Karpas-422 (cell line): ENCODE results near the gene TTC31. TPM values are rescaled to one million over a fixed set of nuclear protein-coding genes. Genes with fewer than 3 reads are reported as not detected.

Experiments used
- DNase-seq: peaks from one replicate; pipeline ENCODE4 v3.0.0-alpha.2; 2015
- H2AFZ ChIP-seq: fragments of 200-600 bp; sonication (generic); 2 replicates; pipeline ENCODE4 v1.6.1; 2014; ENCODE audit warnings: antibody characterized with exemption, low read length, mixed read lengths
- H3K27ac ChIP-seq: fragments of 200-600 bp; sonication (generic); 2 replicates; pipeline ENCODE4 v1.5.1; 2014; ENCODE audit warnings: mild to moderate bottlenecking, low read length, moderate library complexity
- H3K27me3 ChIP-seq: fragments of 200-600 bp; sonication (generic); 2 replicates; pipeline ENCODE4 v1.6.1; 2014; ENCODE audit warnings: low read length, mixed read lengths
- H3K36me3 ChIP-seq: fragments of 200-600 bp; sonication (generic); 2 replicates; pipeline ENCODE4 v1.6.1; 2014; ENCODE audit warnings: low read length, mixed read lengths; ENCODE audit not compliant: insufficient read depth
- H3K4me1 ChIP-seq: fragments of 200-600 bp; sonication (generic); 2 replicates; pipeline ENCODE4 v1.6.1; 2014; ENCODE audit warnings: mild to moderate bottlenecking, low read length, mixed read lengths
- H3K4me2 ChIP-seq: fragments of 200-600 bp; sonication (generic); 2 replicates; pipeline ENCODE4 v1.6.1; 2014; ENCODE audit warnings: low read length, low read depth, mild to moderate bottlenecking; ENCODE audit not compliant: poor library complexity, severe bottlenecking
- H3K4me3 ChIP-seq: fragments of 200-600 bp; sonication (generic); 2 replicates; pipeline ENCODE4 v1.5.1; 2014; ENCODE audit warnings: mild to moderate bottlenecking, antibody characterized with exemption, low read length, mixed read lengths
- H3K79me2 ChIP-seq: fragments of 200-600 bp; sonication (generic); 2 replicates; pipeline ENCODE4 v1.6.1; 2014; ENCODE audit warnings: mild to moderate bottlenecking, low read length, mixed read lengths
- H3K9ac ChIP-seq: fragments of 200-600 bp; sonication (generic); 2 replicates; pipeline ENCODE4 v1.6.0; 2014; ENCODE audit warnings: low read length
- H3K9me2 ChIP-seq: fragments of 200-600 bp; sonication (generic), shearing (Covaris generic); replicated peaks from 2 replicates; pipeline ENCODE4 v1.6.0; 2014; ENCODE audit warnings: mild to moderate bottlenecking, low read length, moderate library complexity; ENCODE audit not compliant: insufficient read depth
- H3K9me3 ChIP-seq: fragments of 300-700, 200-600 bp; sonication (generic); 2 replicates; pipeline ENCODE4 v1.6.1; 2014; ENCODE audit warnings: low read length, mixed read lengths
- H4K20me1 ChIP-seq: fragments of 200-600 bp; sonication (generic); 2 replicates; pipeline ENCODE4 v1.6.1; 2014; ENCODE audit warnings: mild to moderate bottlenecking, antibody characterized with exemption, low read length, low read depth; ENCODE audit not compliant: insufficient read depth
- total RNA-seq: library from RNA; depleted of rRNA; stranded (reverse); fragments of >200 nt; shearing (Covaris generic); gene quantifications from 2 replicates; pipeline ENCODE4 v1.2.3, GENCODE V29; 2014; ENCODE audit warnings: low replicate concordance

TTC31 gene
- total RNA-seq, 1 experiment from 2014 or later: 54.9 TPM

DNA sequence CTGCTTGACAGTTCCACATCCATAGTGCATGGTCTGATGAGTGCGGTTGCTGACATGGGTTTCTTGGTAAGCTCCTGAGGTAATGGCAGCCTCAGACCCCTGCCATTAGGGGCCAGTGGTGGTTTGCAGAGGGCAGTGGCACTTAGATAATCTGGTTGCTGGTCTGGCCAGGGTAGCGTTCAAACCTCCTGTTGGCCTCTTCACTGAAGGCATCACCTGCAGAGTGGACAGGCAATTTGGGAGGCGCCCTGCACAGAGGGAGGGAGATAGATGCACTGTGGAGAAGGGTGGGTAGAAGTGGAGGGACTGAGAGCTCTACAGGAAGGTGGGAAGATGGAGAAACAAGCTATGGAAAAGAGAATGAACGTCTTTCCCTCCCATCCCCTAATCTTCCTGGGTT, 50.6 kb downstream of the TTC31 start:
- Histone ChIP-seq H2AFZ (no peak overlapping the region), H4K20me1 (peaks cover 3% of the 10 kb centered on the region; the same call in 1 of the 2 replicates), H3K9me3 (no peaks in the 10 kb centered on the region), H3K27me3 (no peaks in the 10 kb centered on the region), H3K4me1 (peaks cover 16% of the 10 kb centered on the region), H3K36me3 (no peaks in the 10 kb centered on the region), H3K9ac (no peak overlapping the region), H3K79me2 (peaks cover 21% of the 10 kb centered on the region), H3K27ac (no peak overlapping the region), H3K4me2 (no peak overlapping the region), H3K4me3 (no peak overlapping the region), H3K9me2 (no peaks in the 10 kb centered on the region)
- DNase-seq: no peak

DNA sequence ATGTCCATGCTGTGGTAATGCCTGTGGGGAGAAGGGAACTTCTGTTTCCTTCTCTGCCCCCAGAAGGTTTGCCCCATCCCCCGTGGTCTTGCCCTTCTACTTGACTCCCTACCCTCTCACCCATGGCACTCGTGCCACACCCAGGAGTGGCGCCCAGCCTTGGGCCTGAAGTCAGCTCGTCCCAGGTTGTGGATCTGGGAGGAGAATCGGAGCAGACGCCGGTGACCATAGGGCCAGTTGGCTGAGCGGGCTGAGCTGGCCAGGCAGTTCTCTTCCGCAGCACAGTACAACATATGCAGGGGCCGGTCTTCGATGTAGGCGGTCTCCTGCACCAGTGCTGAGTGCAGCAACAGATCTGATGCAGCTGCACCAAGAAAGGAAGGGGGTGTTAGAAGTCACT, 51.5 kb downstream of the TTC31 start:
- H4K20me1 ChIP-seq: no peaks in the 10 kb centered on the region
- H3K36me3 ChIP-seq: no peaks in the 10 kb centered on the region
- H3K27me3 ChIP-seq: no peaks in the 10 kb centered on the region
- no peak overlapping the region for H3K27ac ChIP-seq
- H3K79me2 ChIP-seq: peaks cover 12% of the 10 kb centered on the region
- H3K4me2 ChIP-seq: no peak overlapping the region
- no peak overlapping the region for H2AFZ ChIP-seq
- H3K4me3 ChIP-seq: no peak overlapping the region
- peaks cover 14% of the 10 kb centered on the region for H3K4me1 ChIP-seq
- no peaks in the 10 kb centered on the region for H3K9me2 ChIP-seq
- DNase-seq: no peak
- no peaks in the 10 kb centered on the region for H3K9me3 ChIP-seq
- no peak overlapping the region for H3K9ac ChIP-seq

DNA sequence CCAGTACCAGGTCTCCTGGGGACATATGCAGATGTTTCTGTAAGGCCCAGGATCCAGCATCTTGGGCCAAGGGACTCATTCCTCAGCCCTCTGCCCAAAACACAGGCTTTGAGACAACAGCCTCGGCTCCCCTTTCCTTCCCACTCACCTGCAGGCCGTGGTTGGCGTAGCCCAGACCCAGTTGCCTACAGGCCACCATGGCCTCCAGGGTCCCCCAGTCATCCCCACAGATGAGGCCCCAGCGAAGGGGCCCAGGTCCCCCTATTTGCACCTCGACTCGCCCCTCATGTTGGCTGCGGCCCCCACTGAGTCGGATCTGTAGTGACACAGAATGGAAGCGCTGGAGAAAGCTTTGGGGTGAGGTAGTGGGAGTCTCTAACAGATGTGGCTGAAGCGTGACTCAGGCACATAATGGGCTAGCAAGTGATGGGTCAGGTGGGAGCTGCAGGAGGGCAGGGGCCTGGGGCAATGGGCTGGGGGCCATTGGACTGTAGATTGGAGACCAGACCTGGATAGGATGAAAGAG, 52.6 kb downstream of the TTC31 start:
- Histone ChIP-seq H3K9me2 (no peaks in the 10 kb centered on the region), H3K9me3 (no peaks in the 10 kb centered on the region), H2AFZ (no peak overlapping the region), H4K20me1 (no peaks in the 10 kb centered on the region), H3K27ac (no peak overlapping the region), H3K79me2 (peaks cover 5% of the 10 kb centered on the region; the same call in 1 of the 2 replicates), H3K4me2 (no peak overlapping the region), H3K36me3 (no peaks in the 10 kb centered on the region), H3K4me3 (no peak overlapping the region), H3K27me3 (no peaks in the 10 kb centered on the region), H3K9ac (no peak overlapping the region), H3K4me1 (peaks cover 13% of the 10 kb centered on the region)
- no peak for DNase-seq

DNA sequence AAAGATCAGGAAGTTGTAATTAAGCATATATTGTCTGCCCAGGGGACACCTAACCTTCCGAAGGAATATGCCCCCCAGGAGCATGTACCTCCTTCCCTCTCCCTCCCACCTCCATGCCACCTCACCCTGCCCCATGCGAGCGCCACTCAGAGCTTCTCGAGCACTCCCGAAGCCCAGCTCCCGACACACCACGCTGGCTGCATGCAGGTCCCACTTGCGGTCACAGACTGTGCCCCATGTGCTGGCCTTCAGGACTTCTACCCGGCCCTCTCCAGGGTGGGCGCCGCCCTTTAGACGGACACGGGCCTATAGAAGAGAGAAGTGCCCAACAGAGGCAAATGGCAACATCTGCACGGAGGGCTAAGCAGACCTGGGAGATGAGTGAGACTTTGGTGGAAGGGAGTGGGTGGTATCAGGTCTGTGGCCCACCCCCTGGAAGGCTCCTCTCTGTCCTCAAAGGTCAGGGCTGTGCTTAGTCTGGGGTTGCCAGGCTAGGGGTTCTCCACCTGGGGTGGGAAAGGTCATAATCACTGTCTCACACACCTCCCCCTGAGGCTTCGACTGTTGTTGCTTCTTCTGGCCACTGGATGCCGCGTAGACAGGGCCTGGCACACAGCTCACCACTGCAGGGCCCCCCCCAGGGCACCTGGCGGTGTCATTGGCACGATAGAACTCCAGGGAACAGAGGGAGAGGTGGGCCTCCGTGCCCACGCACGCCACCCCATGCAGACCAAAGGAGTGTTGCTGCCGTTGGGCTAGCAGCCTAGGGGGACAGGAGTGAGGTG, 53.5 kb downstream of the TTC31 start:
- H3K4me1 ChIP-seq: peaks cover 4% of the 10 kb centered on the region
- H3K27me3 ChIP-seq: no peaks in the 10 kb centered on the region
- no peak overlapping the region for H3K27ac ChIP-seq
- H3K79me2 ChIP-seq: no peaks in the 10 kb centered on the region
- no peak overlapping the region for H3K4me2 ChIP-seq
- no peak overlapping the region for H2AFZ ChIP-seq
- no peaks in the 10 kb centered on the region for H4K20me1 ChIP-seq
- no peaks in the 10 kb centered on the region for H3K36me3 ChIP-seq
- no peak for DNase-seq
- no peak overlapping the region for H3K4me3 ChIP-seq
- no peak overlapping the region for H3K9ac ChIP-seq
- H3K9me2 ChIP-seq: no peaks in the 10 kb centered on the region
- no peaks in the 10 kb centered on the region for H3K9me3 ChIP-seq

DNA sequence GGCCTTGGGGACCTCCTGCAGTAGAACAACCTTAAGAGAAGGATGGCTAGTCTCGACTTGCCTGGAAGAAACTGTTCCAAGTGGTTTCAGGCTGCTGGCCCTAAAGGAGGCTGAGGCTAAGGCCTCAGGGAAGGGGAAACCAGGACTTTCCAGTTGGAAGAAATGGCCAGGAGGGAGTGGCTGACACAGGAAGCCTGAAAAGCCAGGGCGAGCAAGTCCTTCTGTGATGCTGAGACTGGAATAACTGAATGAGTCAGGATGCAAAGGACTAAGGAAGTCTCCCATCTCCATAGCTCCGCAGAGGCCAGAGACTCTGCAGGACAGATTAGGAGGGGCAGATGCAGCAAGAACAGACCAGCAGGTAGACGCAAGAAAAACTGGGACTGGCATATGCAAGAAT, 54.3 kb downstream of the TTC31 start:
- Histone ChIP-seq H3K4me3 (no peak overlapping the region), H2AFZ (no peak overlapping the region), H3K27ac (no peak overlapping the region), H3K4me1 (no peaks in the 10 kb centered on the region), H3K27me3 (no peaks in the 10 kb centered on the region), H4K20me1 (no peaks in the 10 kb centered on the region), H3K36me3 (no peaks in the 10 kb centered on the region), H3K4me2 (no peak overlapping the region), H3K9me2 (no peaks in the 10 kb centered on the region), H3K79me2 (no peaks in the 10 kb centered on the region), H3K9me3 (no peaks in the 10 kb centered on the region), H3K9ac (no peak overlapping the region)
- no peak for DNase-seq

DNA sequence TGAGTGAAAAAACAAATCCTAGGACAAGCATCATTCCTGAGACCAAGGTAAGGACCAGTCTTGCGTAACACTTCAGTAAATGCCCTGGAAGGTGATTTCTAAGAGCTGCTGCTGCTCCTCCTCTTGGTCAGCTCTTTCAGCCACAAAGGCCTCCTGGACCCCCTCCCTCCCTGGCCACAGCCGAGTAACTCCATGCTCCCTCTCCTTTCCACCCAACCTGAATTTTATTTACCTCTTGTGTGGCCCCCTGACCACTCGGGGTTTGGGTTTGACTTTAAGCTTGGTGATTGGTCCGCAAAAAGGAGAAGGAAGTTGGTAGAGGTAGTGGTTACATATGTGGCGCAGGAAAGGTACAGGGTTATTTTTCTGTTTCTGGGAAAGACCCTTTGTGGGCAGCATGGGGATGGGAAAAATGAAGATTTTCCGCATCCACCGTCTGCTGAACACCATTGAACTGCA, 56.0 kb downstream of the TTC31 start:
- no peaks in the 10 kb centered on the region for H3K79me2 ChIP-seq
- no peaks in the 10 kb centered on the region for H4K20me1 ChIP-seq
- no peaks in the 10 kb centered on the region for H3K9me3 ChIP-seq
- no peak overlapping the region for H3K4me3 ChIP-seq
- no peak overlapping the region for H2AFZ ChIP-seq
- H3K4me2 ChIP-seq: no peak overlapping the region
- DNase-seq: no peak
- H3K36me3 ChIP-seq: no peaks in the 10 kb centered on the region
- H3K9ac ChIP-seq: no peak overlapping the region
- no peaks in the 10 kb centered on the region for H3K4me1 ChIP-seq
- no peak overlapping the region for H3K27ac ChIP-seq
- no peaks in the 10 kb centered on the region for H3K9me2 ChIP-seq
- H3K27me3 ChIP-seq: no peaks in the 10 kb centered on the region

DNA sequence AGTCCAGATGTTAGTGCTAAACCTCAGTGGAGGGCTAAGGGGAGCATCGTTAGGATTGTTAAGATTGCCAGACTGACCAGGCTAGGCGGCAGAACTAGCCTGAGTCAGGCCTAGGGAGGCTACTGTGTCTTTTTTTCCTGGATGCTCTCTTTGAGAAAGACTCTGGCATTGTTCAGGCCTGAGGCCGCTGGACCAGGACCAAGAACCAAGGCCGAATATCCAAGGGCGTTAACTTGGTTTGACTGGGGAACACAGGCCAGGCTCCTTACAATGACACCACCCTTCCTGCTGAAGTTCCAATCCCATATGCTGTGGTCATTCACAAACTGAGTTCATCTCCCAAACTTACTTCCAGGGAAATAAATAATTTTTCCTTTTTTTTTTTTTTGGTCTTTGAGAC, 57.4 kb downstream of the TTC31 start:
- Histone ChIP-seq H3K36me3 (no peaks in the 10 kb centered on the region), H2AFZ (no peak overlapping the region), H3K4me1 (no peaks in the 10 kb centered on the region), H3K9ac (no peak overlapping the region), H3K79me2 (no peaks in the 10 kb centered on the region), H3K4me3 (no peak overlapping the region), H3K27ac (no peak overlapping the region), H3K27me3 (no peaks in the 10 kb centered on the region), H3K9me3 (no peaks in the 10 kb centered on the region), H3K9me2 (no peaks in the 10 kb centered on the region), H4K20me1 (no peaks in the 10 kb centered on the region), H3K4me2 (no peak overlapping the region)
- no peak for DNase-seq

DNA sequence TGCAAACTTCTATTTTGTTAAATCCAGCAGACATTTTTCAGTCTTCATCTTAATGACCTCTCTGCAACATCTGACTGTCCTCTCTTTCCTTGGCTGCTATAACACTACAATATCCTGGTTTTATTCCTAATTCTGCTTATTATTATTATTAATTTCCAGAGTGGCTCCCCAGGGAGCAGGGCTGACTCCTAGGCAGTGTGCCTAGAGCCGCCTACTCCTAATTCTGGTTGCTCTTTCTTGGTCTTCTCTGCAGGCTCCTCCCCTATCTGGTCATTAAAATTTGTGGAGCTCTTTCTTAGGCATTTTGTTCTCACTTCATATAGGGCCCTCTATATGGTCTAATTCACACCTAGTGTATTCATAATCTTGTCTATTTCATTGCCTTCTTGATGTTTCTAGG, 60.1 kb downstream of the TTC31 start:
- Histone ChIP-seq H3K27me3 (no peaks in the 10 kb centered on the region), H3K79me2 (no peaks in the 10 kb centered on the region), H3K4me3 (no peak overlapping the region), H3K4me1 (no peaks in the 10 kb centered on the region), H3K9ac (no peak overlapping the region), H3K9me3 (no peaks in the 10 kb centered on the region), H4K20me1 (no peaks in the 10 kb centered on the region), H3K4me2 (no peak overlapping the region), H3K36me3 (no peaks in the 10 kb centered on the region), H3K27ac (no peak overlapping the region), H3K9me2 (no peaks in the 10 kb centered on the region), H2AFZ (no peak overlapping the region)
- no peak for DNase-seq
